Neural cell (in vitro differentiated cells): ENCODE results near the gene THOP1. TPM values are rescaled to one million over a fixed set of nuclear protein-coding genes. Genes with fewer than 3 reads are reported as not detected.

Experiments
- H2AFZ ChIP-seq: fragments of 200-600, 300-800 bp; sonication (generic), shearing (Covaris generic); 2 replicates; pipeline ENCODE4 v1.6.0; 2014; ENCODE audit warnings: low read depth, mild to moderate bottlenecking, antibody characterized with exemption, low read length, moderate library complexity
- H3F3A ChIP-seq: fragments of 200-600 bp; shearing (Covaris generic); 2 replicates; pipeline ENCODE4 v1.6.1; 2016; ENCODE audit warnings: mild to moderate bottlenecking, moderate library complexity, mixed read lengths, antibody characterized with exemption, low read length; ENCODE audit not compliant: insufficient read depth, poor library complexity, severe bottlenecking
- H3K27ac ChIP-seq: fragments of 200-600, 300-800 bp; sonication (generic), shearing (Covaris generic); 2 replicates; pipeline ENCODE4 v1.5.1; 2014; ENCODE audit warnings: mild to moderate bottlenecking, low read length, moderate library complexity
- H3K27me3 ChIP-seq: fragments of 300-800, 200-600 bp; sonication (generic), shearing (Covaris generic); 2 replicates; pipeline ENCODE4 v1.6.0; 2014; ENCODE audit warnings: mild to moderate bottlenecking, low read depth, low read length, moderate library complexity; ENCODE audit not compliant: insufficient read depth
- H3K36me3 ChIP-seq: fragments of 300-800, 200-600 bp; sonication (generic), shearing (Covaris generic); 2 replicates; pipeline ENCODE4 v1.5.1; 2014; ENCODE audit warnings: mild to moderate bottlenecking, antibody characterized with exemption, low read length, moderate library complexity; ENCODE audit not compliant: insufficient read depth
- H3K4me2 ChIP-seq: fragments of 300-800, 200-600 bp; sonication (generic), shearing (Covaris generic); 2 replicates; pipeline ENCODE4 v1.6.0; 2014; ENCODE audit warnings: mild to moderate bottlenecking, low read length
- H3K4me3 ChIP-seq: fragments of 300-800, 200-600 bp; sonication (generic), shearing (Covaris generic); 2 replicates; pipeline ENCODE4 v1.5.1; 2014; ENCODE audit warnings: mild to moderate bottlenecking, low read length, moderate library complexity
- H3K79me2 ChIP-seq: fragments of 200-600 bp; shearing (Covaris generic); replicated peaks from 2 replicates; pipeline ENCODE4 v1.6.0; 2014; ENCODE audit warnings: mild to moderate bottlenecking, low read length, moderate library complexity; ENCODE audit not compliant: insufficient read depth
- H3K9ac ChIP-seq: fragments of 300-800, 200-600 bp; sonication (generic), shearing (Covaris generic); 2 replicates; pipeline ENCODE4 v1.6.1; 2016; ENCODE audit warnings: mild to moderate bottlenecking, low read length, mixed read lengths
- H3K9me2 ChIP-seq: fragments of 200-600 bp; shearing (Covaris generic); 2 replicates; pipeline ENCODE4 v1.6.1; 2016; ENCODE audit warnings: mild to moderate bottlenecking, low read length, mixed read lengths; ENCODE audit not compliant: insufficient read depth
- H3K9me3 ChIP-seq: fragments of 200-600, 300-800 bp; sonication (generic), shearing (Covaris generic); 2 replicates; pipeline ENCODE4 v1.6.1; 2016; ENCODE audit warnings: mild to moderate bottlenecking, mixed run types, low read length, moderate library complexity, mixed read lengths
- H4K20me1 ChIP-seq: fragments of 200-600 bp; shearing (Covaris generic); 2 replicates; pipeline ENCODE4 v1.6.1; 2016; ENCODE audit warnings: mild to moderate bottlenecking, mixed run types; ENCODE audit not compliant: insufficient read depth
- EP300 ChIP-seq: fragments of 450-650 bp; conservative IDR thresholded peaks from 2 replicates; pipeline ENCODE4 v1.6.1; 2014; ENCODE audit warnings: antibody characterized with exemption, mild to moderate bottlenecking, moderate library complexity; ENCODE audit not compliant: poor library complexity, severe bottlenecking
- EZH2 ChIP-seq: fragments of 200-600, 300-800 bp; shearing (Covaris generic), sonication (generic); IDR thresholded peaks from 2 replicates; pipeline ENCODE4 v1.6.1; 2014; ENCODE audit warnings: antibody characterized with exemption, low read length, borderline replicate concordance, mild to moderate bottlenecking; ENCODE audit not compliant: insufficient read depth, poor library complexity, severe bottlenecking
- MXI1 ChIP-seq: fragments of 450-650 bp; conservative IDR thresholded peaks from 2 replicates; pipeline ENCODE4 v1.6.1; 2014; ENCODE audit warnings: antibody characterized with exemption, mild to moderate bottlenecking; ENCODE audit not compliant: poor library complexity, severe bottlenecking
- POLR2AphosphoS5 ChIP-seq: IDR thresholded peaks from 2 replicates; pipeline ENCODE4 v1.6.1; 2012
- RAD21 ChIP-seq: fragments of 450-650 bp; conservative IDR thresholded peaks from 2 replicates; pipeline ENCODE4 v1.6.1; 2014; ENCODE audit warnings: antibody characterized with exemption, mild to moderate bottlenecking, moderate library complexity
- SMC3 ChIP-seq: fragments of 450-650 bp; conservative IDR thresholded peaks from 2 replicates; pipeline ENCODE4 v1.6.1; 2014; ENCODE audit warnings: antibody characterized with exemption, mild to moderate bottlenecking, moderate library complexity; ENCODE audit not compliant: poor library complexity
- TAF1 ChIP-seq: IDR thresholded peaks from 2 replicates; pipeline ENCODE4 v1.6.1; 2012; ENCODE audit warnings: low read depth
- polyA plus RNA-seq: library from polyadenylated mRNA; depleted of rRNA; stranded (reverse); fragments of >200 nt; gene quantifications from 2 replicates; pipeline ENCODE4 v1.2.3, GENCODE V29; 2014
- TF ChIP-seq, protein P1 (sequence below): IDR thresholded peaks from 2 replicates; pipeline ENCODE4 v1.6.1; 2012; ENCODE audit warnings: borderline replicate concordance
- TF ChIP-seq, protein P2 (sequence below): fragments of 450-650 bp; IDR thresholded peaks from 2 replicates; pipeline ENCODE4 v1.5.1; 2014; ENCODE audit warnings: antibody characterized with exemption, mild to moderate bottlenecking, moderate library complexity; ENCODE audit not compliant: poor library complexity, severe bottlenecking

The THOP1 gene
- polyA plus RNA-seq, 1 donor from 2014 or later, result 113 TPM

DNA sequence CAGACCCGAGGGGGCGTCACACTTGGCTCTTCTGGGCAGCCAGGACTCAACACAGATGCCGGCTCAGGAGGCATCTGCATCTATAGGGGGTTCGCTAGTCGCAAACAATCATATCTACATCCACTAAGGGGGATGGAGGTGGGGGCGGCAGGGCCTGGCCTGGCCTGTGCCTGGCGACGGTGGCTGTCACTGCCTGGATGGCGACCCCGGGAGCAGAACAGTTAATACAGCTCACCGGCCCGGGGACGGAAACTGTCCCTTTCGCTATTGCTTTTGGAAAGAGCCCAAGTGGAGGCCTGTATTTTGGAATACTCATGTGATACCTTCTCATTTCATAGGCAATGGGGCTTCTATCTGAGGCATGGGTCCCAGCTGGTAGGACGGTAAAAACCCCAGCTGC is 19.9 kb upstream of the THOP1 start:
- Histone ChIP-seq H3F3A (no peaks in the 10 kb centered on the region), H2AFZ (no peak overlapping the region), H3K79me2 (peaks cover 1% of the 10 kb centered on the region), H3K4me2 (no peak overlapping the region), H3K27me3 (no peaks in the 10 kb centered on the region), H3K9ac (no peak overlapping the region), H3K4me3 (no peak overlapping the region), H3K27ac (no peak overlapping the region), H3K9me3 (no peaks in the 10 kb centered on the region), H3K9me2 (no peaks in the 10 kb centered on the region), H4K20me1 (no peaks in the 10 kb centered on the region), H3K36me3 (no peaks in the 10 kb centered on the region)
- TF ChIP-seq, protein P1, sequence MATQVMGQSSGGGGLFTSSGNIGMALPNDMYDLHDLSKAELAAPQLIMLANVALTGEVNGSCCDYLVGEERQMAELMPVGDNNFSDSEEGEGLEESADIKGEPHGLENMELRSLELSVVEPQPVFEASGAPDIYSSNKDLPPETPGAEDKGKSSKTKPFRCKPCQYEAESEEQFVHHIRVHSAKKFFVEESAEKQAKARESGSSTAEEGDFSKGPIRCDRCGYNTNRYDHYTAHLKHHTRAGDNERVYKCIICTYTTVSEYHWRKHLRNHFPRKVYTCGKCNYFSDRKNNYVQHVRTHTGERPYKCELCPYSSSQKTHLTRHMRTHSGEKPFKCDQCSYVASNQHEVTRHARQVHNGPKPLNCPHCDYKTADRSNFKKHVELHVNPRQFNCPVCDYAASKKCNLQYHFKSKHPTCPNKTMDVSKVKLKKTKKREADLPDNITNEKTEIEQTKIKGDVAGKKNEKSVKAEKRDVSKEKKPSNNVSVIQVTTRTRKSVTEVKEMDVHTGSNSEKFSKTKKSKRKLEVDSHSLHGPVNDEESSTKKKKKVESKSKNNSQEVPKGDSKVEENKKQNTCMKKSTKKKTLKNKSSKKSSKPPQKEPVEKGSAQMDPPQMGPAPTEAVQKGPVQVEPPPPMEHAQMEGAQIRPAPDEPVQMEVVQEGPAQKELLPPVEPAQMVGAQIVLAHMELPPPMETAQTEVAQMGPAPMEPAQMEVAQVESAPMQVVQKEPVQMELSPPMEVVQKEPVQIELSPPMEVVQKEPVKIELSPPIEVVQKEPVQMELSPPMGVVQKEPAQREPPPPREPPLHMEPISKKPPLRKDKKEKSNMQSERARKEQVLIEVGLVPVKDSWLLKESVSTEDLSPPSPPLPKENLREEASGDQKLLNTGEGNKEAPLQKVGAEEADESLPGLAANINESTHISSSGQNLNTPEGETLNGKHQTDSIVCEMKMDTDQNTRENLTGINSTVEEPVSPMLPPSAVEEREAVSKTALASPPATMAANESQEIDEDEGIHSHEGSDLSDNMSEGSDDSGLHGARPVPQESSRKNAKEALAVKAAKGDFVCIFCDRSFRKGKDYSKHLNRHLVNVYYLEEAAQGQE, result no peak
- TF ChIP-seq TAF1 (no peak), EZH2 (no peak), RAD21 (no peak), SMC3 (no peak), EP300 (no peak), POLR2AphosphoS5 (no peak), MXI1 (no peak)
- TF ChIP-seq, protein P2, sequence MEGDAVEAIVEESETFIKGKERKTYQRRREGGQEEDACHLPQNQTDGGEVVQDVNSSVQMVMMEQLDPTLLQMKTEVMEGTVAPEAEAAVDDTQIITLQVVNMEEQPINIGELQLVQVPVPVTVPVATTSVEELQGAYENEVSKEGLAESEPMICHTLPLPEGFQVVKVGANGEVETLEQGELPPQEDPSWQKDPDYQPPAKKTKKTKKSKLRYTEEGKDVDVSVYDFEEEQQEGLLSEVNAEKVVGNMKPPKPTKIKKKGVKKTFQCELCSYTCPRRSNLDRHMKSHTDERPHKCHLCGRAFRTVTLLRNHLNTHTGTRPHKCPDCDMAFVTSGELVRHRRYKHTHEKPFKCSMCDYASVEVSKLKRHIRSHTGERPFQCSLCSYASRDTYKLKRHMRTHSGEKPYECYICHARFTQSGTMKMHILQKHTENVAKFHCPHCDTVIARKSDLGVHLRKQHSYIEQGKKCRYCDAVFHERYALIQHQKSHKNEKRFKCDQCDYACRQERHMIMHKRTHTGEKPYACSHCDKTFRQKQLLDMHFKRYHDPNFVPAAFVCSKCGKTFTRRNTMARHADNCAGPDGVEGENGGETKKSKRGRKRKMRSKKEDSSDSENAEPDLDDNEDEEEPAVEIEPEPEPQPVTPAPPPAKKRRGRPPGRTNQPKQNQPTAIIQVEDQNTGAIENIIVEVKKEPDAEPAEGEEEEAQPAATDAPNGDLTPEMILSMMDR, result no peak

DNA sequence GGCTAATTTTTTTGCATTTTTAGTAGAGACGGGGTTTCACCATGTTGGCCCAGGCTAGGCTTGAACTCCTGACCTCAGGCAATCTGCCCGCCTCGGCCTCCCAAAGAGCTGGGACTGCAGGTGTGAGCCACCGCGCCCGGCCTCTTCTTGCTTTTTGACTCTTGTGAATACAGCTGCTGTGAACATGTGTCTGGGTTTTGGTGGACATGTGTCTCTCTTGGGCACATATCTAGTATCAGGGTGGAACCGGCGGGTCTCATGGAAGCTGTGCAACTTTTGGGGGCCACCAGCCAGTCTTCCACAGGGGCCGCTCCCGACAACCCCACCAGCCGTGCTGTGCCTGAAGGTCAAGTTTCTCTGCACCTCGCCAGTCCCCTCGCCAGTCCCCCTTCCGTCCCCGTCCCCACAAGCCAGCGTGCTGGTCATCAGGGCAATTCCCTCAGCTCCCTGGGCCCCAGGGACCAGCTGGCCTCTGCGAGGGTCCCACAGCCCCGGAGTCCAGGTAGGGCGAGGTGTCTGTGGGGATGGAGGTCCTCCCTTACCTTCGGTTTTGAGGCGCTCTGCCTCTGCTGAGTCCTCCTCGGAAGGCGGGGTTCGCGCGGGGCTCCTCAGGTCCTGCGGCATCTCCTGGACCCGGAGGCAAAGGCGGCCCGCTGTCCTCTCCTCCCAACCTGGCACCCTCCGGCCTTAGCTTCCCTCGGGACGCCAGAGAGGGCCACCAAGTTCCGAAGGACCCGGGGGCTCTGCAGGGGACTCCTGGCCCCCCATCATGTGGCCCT is 18.5 kb upstream of the THOP1 start:
- Histone ChIP-seq H3K4me2 (no peak overlapping the region), H3K79me2 (peaks cover 4% of the 10 kb centered on the region), H3K4me3 (no peak overlapping the region), H3K36me3 (no peaks in the 10 kb centered on the region), H3F3A (no peaks in the 10 kb centered on the region), H3K27me3 (no peaks in the 10 kb centered on the region), H2AFZ (no peak overlapping the region), H3K9me3 (no peaks in the 10 kb centered on the region), H3K9ac (no peak overlapping the region), H4K20me1 (no peaks in the 10 kb centered on the region), H3K27ac (no peak overlapping the region), H3K9me2 (no peaks in the 10 kb centered on the region)
- no peak for TF ChIP-seq EP300
- TF ChIP-seq SMC3, result no peak
- no peak for TF ChIP-seq MXI1
- TF ChIP-seq, protein P1, result no peak
- TF ChIP-seq, protein P2, result no peak
- no peak for TF ChIP-seq RAD21
- TF ChIP-seq POLR2AphosphoS5, result no peak
